SK-N-SH treated with all-trans-retinoic acid at 6 μM for 48 hours (cell line): ENCODE measurements around the gene NANOS1.

Experiments used
- ATAC-seq: fragments of 200-7000 bp; cut with Tn5 transposase; 3 replicates; pipeline ENCODE4 v1.9.1; 2020; ENCODE audit warnings: mild to moderate bottlenecking, moderate library complexity
- ARNTL ChIP-seq: fragments of 450-650 bp; formaldehyde crosslinking; IDR thresholded peaks from 2 replicates; pipeline ENCODE4 v1.5.0; 2020; ENCODE audit warnings: low read depth, mild to moderate bottlenecking, moderate library complexity, borderline replicate concordance
- CREB5 ChIP-seq: fragments of 250-450 bp; sonication (Bioruptor Pico); IDR thresholded peaks from 2 replicates; pipeline ENCODE4 v1.5.1; 2020; ENCODE audit warnings: low read depth, mild to moderate bottlenecking, moderate library complexity
- CSDC2 ChIP-seq: fragments of 250-450 bp; sonication (Bioruptor Pico); IDR thresholded peaks from 2 replicates; pipeline ENCODE4 v1.5.0; 2020; ENCODE audit warnings: mild to moderate bottlenecking, moderate library complexity
- CSRNP3 ChIP-seq: fragments of 250-450 bp; sonication (Bioruptor Pico); IDR thresholded peaks from 2 replicates; pipeline ENCODE4 v1.5.1; 2021; ENCODE audit warnings: mild to moderate bottlenecking, moderate library complexity
- ESRRG ChIP-seq: fragments of 250-450 bp; sonication (Bioruptor Pico); IDR thresholded peaks from 2 replicates; pipeline ENCODE4 v1.6.1; 2021; ENCODE audit warnings: mild to moderate bottlenecking
- GLIS3 ChIP-seq: fragments of 250-450 bp; sonication (Bioruptor Pico); IDR thresholded peaks from 2 replicates; pipeline ENCODE4 v1.5.0; 2020; ENCODE audit warnings: mild to moderate bottlenecking, moderate library complexity
- ISL1 ChIP-seq: fragments of 250-450 bp; sonication (Bioruptor Pico); IDR thresholded peaks from 2 replicates; pipeline ENCODE4 v2.1.2; 2022; ENCODE audit warnings: mild to moderate bottlenecking, moderate library complexity
- OSR1 ChIP-seq: fragments of 250-450 bp; sonication (Bioruptor Pico); IDR thresholded peaks from 2 replicates; pipeline ENCODE4 v1.8.0; 2022; ENCODE audit warnings: moderate library complexity, mild to moderate bottlenecking, inconsistent platforms
- PATZ1 ChIP-seq: fragments of 250-450 bp; sonication (Bioruptor Pico); IDR thresholded peaks from 2 replicates; pipeline ENCODE4 v1.8.0; 2020; ENCODE audit warnings: mild to moderate bottlenecking, moderate library complexity, borderline replicate concordance
- POU6F1 ChIP-seq: fragments of 250-450 bp; sonication (Bioruptor Pico); IDR thresholded peaks from 2 replicates; pipeline ENCODE4 v1.8.0; 2021; ENCODE audit warnings: low read depth, mild to moderate bottlenecking, moderate library complexity, borderline replicate concordance
- PPARA ChIP-seq: fragments of 250-450 bp; sonication (Bioruptor Pico); IDR thresholded peaks from 2 replicates; pipeline ENCODE4 v1.5.0; 2020; ENCODE audit warnings: mild to moderate bottlenecking, borderline replicate concordance
- RARB ChIP-seq: fragments of 250-450 bp; sonication (Bioruptor Pico); IDR thresholded peaks from 2 replicates; pipeline ENCODE4 v1.8.0; 2021; ENCODE audit warnings: mild to moderate bottlenecking, moderate library complexity
- SNAI2 ChIP-seq: fragments of 250-450 bp; sonication (Bioruptor Pico); IDR thresholded peaks from 2 replicates; pipeline ENCODE4 v1.5.0; 2020; ENCODE audit warnings: mild to moderate bottlenecking, moderate library complexity
- TCF4 ChIP-seq: fragments of 250-450 bp; sonication (Bioruptor Pico); IDR thresholded peaks from 2 replicates; pipeline ENCODE4 v1.8.0; 2021; ENCODE audit warnings: mild to moderate bottlenecking, moderate library complexity, borderline replicate concordance
- TOX ChIP-seq: fragments of 250-450 bp; sonication (Bioruptor Pico); IDR thresholded peaks from 2 replicates; pipeline ENCODE4 v1.8.0; 2021; ENCODE audit warnings: mild to moderate bottlenecking, moderate library complexity, borderline replicate concordance
- TSHZ2 ChIP-seq: fragments of 250-450 bp; sonication (Bioruptor Pico); IDR thresholded peaks from 2 replicates; pipeline ENCODE4 v1.5.0; 2020; ENCODE audit warnings: mild to moderate bottlenecking, moderate library complexity
- ZC3H10 ChIP-seq: fragments of 250-450 bp; sonication (Bioruptor Pico); IDR thresholded peaks from 2 replicates; pipeline ENCODE4 v1.5.1; 2021; ENCODE audit warnings: mild to moderate bottlenecking, moderate library complexity
- ZFP3 ChIP-seq: fragments of 250-450 bp; sonication (Bioruptor Pico); IDR thresholded peaks from 2 replicates; pipeline ENCODE4 v1.5.0; 2020; ENCODE audit warnings: mild to moderate bottlenecking, moderate library complexity
- ZFP30 ChIP-seq: fragments of 450-650 bp; formaldehyde crosslinking; IDR thresholded peaks from 2 replicates; pipeline ENCODE4 v1.5.0; 2022; ENCODE audit warnings: mild to moderate bottlenecking, moderate library complexity
- ZNF565 ChIP-seq: fragments of 450-650 bp; formaldehyde crosslinking; conservative IDR thresholded peaks from 2 replicates; pipeline ENCODE4 v1.5.0; 2020; ENCODE audit warnings: low read depth, mild to moderate bottlenecking, moderate library complexity
- ZNF70 ChIP-seq: fragments of 450-650 bp; formaldehyde crosslinking; IDR thresholded peaks from 2 replicates; pipeline ENCODE4 v1.5.0; 2020; ENCODE audit warnings: mild to moderate bottlenecking, moderate library complexity
- ZNF8 ChIP-seq: fragments of 450-650 bp; formaldehyde crosslinking; IDR thresholded peaks from 2 replicates; pipeline ENCODE4 v1.5.0; 2020; ENCODE audit warnings: mild to moderate bottlenecking, moderate library complexity

Gene NANOS1

GRCh38 chr10:119001717-119002500 is 27.6 kb upstream of the NANOS1 start:
- TF ChIP-seq ZNF8, result no peak
- no peak for TF ChIP-seq RARB (CRISPR knock-in tag)
- TF ChIP-seq GLIS3 (CRISPR knock-in tag), result no peak
- no peak for TF ChIP-seq TCF4 (CRISPR knock-in tag)
- no peak for TF ChIP-seq ZNF565 (CRISPR knock-in tag)
- TF ChIP-seq ZFP30, result no peak
- no peak for TF ChIP-seq CSRNP3 (CRISPR knock-in tag)
- TF ChIP-seq PATZ1 (CRISPR knock-in tag), result no peak
- no peak for TF ChIP-seq PPARA (CRISPR knock-in tag)
- no peak for TF ChIP-seq OSR1 (CRISPR knock-in tag)
- no peak for TF ChIP-seq ESRRG
- TF ChIP-seq CREB5 (CRISPR knock-in tag), result no peak
- no peak for TF ChIP-seq ZNF70 (CRISPR knock-in tag)
- no peak for TF ChIP-seq ARNTL (CRISPR knock-in tag)
- TF ChIP-seq ZC3H10, result no peak
- no peak for ATAC-seq

GRCh38 chr10:119003572-119004289 is 25.8 kb upstream of the NANOS1 start:
- ATAC-seq, result no peak
- no peak for TF ChIP-seq PPARA (CRISPR knock-in tag)
- no peak for TF ChIP-seq ISL1
- TF ChIP-seq ARNTL (CRISPR knock-in tag), result no peak
- TF ChIP-seq ZNF8, result no peak
- no peak for TF ChIP-seq CSDC2 (CRISPR knock-in tag)
- TF ChIP-seq, all 23 proteins: peak for 0

- ATAC-seq, result no peak
- TF ChIP-seq SNAI2 (CRISPR knock-in tag), result no peak
- no peak for TF ChIP-seq PPARA (CRISPR knock-in tag)
- no peak for TF ChIP-seq ZNF70 (CRISPR knock-in tag)
- TF ChIP-seq CREB5 (CRISPR knock-in tag), result no peak
- no peak for TF ChIP-seq ZNF8
- TF ChIP-seq ZFP3 (CRISPR knock-in tag), result no peak
- no peak for TF ChIP-seq ZC3H10
- no peak for TF ChIP-seq OSR1 (CRISPR knock-in tag)
- TF ChIP-seq ARNTL (CRISPR knock-in tag), result no peak
- no peak for TF ChIP-seq ISL1
- TF ChIP-seq ESRRG, result no peak
- TF ChIP-seq GLIS3 (CRISPR knock-in tag), result no peak
- TF ChIP-seq POU6F1 (CRISPR knock-in tag), result no peak
- TF ChIP-seq ZNF565 (CRISPR knock-in tag), result no peak
- no peak for TF ChIP-seq TOX (CRISPR knock-in tag)
- TF ChIP-seq TSHZ2 (CRISPR knock-in tag), result no peak
- no peak for TF ChIP-seq TCF4 (CRISPR knock-in tag)
- no peak for TF ChIP-seq CSRNP3 (CRISPR knock-in tag)
Measured at GRCh38 chr10:119005362-119006043, 24.0 kb upstream of the NANOS1 start.
